Measurements from ENCODE around the gene U2AF2. TPM values are rescaled to one million over a fixed set of nuclear protein-coding genes. Genes with fewer than 3 reads are reported as not detected.

U2AF2 gene
- total and polyA plus RNA-seq, 4 donors, result 109 to 181 (median 132) TPM

DNA sequence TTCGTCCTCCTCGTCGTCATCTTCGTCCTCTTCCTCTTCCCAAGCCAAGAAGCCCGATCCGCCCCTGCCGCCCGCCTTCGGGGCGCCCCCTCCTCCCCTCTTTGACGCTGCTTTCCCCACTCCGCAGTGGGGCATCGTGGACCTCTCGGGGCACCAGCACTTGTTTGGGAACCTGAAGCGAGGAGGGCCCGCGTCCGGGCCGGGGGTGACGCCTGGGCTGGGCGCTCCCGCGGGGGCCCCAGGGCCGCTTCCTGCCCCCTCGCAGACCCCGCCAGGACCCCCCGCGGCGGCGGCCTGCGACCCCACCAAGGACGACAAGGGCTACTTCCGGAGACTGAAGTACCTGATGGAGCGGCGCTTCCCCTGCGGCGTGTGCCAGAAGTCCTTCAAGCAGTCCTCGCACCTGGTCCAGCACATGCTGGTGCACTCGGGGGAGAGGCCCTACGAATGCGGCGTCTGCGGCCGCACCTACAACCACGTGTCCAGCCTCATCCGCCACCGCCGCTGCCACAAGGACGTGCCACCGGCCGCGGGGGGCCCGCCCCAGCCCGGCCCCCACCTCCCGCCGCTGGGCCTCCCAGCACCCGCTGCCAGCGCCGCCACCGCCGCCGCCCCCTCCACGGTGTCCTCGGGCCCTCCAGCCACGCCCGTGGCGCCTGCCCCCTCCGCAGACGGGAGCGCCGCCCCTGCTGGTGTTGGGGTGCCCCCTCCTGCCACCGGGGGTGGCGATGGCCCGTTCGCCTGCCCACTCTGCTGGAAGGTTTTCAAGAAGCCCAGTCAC, 40.7 kb upstream of the U2AF2 start:
- ATAC-seq (ENCODE audit: insufficient read depth, low FRiP score) (no peak), DNase-seq (no peak)
- 96% methylated on average over 56 to 75 of the region's 75 CpGs for WGBS, 2 donors
- no peak overlapping the region for H3K27ac ChIP-seq (ENCODE audit: low read depth in 1 of 2, low read length in 1 of 2)
- no peaks in the 10 kb centered on the region for H3K9me3 ChIP-seq (ENCODE audit: control insufficient read depth in 4 of 4, insufficient read depth in 3 of 4, low read length in 3 of 4)
- no peak overlapping the region for H3K4me3 ChIP-seq
- TF ChIP-seq, protein P1, sequence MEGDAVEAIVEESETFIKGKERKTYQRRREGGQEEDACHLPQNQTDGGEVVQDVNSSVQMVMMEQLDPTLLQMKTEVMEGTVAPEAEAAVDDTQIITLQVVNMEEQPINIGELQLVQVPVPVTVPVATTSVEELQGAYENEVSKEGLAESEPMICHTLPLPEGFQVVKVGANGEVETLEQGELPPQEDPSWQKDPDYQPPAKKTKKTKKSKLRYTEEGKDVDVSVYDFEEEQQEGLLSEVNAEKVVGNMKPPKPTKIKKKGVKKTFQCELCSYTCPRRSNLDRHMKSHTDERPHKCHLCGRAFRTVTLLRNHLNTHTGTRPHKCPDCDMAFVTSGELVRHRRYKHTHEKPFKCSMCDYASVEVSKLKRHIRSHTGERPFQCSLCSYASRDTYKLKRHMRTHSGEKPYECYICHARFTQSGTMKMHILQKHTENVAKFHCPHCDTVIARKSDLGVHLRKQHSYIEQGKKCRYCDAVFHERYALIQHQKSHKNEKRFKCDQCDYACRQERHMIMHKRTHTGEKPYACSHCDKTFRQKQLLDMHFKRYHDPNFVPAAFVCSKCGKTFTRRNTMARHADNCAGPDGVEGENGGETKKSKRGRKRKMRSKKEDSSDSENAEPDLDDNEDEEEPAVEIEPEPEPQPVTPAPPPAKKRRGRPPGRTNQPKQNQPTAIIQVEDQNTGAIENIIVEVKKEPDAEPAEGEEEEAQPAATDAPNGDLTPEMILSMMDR (IDR thresholded peaks at IDR 0.05; ENCODE audit: control extremely low read depth, extremely low read depth), result no peak
- peaks cover 0 to 9% (median 6%) of the 10 kb centered on the region in 5 donors for H3K4me1 ChIP-seq (ENCODE audit: control insufficient read depth in 5 of 5, insufficient read depth in 5 of 5, low read length in 5 of 5)
- no peaks in the 10 kb centered on the region for H3K27me3 ChIP-seq (ENCODE audit: control insufficient read depth in 3 of 3, insufficient read depth in 3 of 3, low read length in 2 of 3)
- H3K9ac ChIP-seq (ENCODE audit: insufficient read depth in 1 of 2, low read length in 2 of 2), result no peak overlapping the region
- peaks cover 13 to 52% (median 21%) of the 10 kb centered on the region in 4 donors for H3K36me3 ChIP-seq (ENCODE audit: control insufficient read depth in 4 of 4, insufficient read depth in 4 of 4, low read length in 4 of 4)

DNA sequence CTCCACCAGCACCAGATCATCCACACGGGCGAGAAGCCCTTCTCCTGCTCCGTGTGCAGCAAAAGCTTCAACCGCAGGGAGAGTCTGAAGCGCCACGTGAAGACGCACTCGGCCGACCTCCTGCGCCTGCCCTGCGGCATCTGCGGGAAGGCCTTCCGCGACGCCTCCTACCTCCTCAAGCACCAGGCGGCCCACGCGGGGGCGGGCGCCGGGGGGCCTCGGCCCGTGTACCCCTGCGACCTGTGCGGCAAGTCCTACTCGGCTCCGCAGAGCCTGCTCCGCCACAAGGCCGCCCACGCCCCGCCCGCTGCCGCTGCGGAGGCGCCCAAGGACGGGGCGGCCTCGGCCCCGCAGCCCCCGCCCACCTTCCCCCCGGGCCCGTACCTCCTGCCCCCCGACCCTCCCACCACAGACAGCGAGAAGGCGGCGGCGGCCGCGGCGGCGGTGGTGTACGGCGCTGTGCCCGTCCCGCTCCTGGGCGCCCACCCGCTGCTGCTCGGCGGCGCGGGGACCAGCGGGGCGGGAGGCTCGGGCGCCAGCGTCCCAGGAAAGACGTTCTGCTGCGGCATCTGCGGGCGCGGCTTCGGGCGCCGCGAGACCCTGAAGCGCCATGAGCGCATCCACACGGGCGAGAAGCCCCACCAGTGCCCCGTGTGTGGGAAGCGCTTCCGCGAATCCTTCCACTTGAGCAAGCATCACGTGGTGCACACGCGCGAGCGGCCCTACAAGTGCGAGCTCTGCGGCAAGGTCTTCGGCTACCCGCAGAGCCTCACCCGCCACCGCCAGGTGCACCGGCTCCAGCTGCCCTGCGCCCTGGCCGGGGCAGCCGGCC, 39.9 kb upstream of the U2AF2 start:
- Histone ChIP-seq H3K36me3 (ENCODE audit: control insufficient read depth in 4 of 4, insufficient read depth in 4 of 4, low read length in 4 of 4) (peaks cover 11 to 45% (median 15%) of the 10 kb centered on the region in 4 donors), H3K27me3 (ENCODE audit: control insufficient read depth in 3 of 3, insufficient read depth in 3 of 3, low read length in 2 of 3) (no peaks in the 10 kb centered on the region), H3K9ac (ENCODE audit: insufficient read depth in 1 of 2, low read length in 2 of 2) (no peak overlapping the region), H3K4me3 (no peak overlapping the region), H3K4me1 (ENCODE audit: control insufficient read depth in 5 of 5, insufficient read depth in 5 of 5, low read length in 5 of 5) (peaks cover 4 to 13% (median 9%) of the 10 kb centered on the region in 5 donors), H3K27ac (ENCODE audit: low read depth in 1 of 2, low read length in 1 of 2) (no peak overlapping the region), H3K9me3 (ENCODE audit: control insufficient read depth in 4 of 4, insufficient read depth in 3 of 4, low read length in 3 of 4) (no peaks in the 10 kb centered on the region)
- ATAC-seq (ENCODE audit: insufficient read depth, low FRiP score) (no peak), DNase-seq (no peak)
- WGBS, 2 donors, result 98% methylated on average over 88 to 98 of the region's 98 CpGs
- TF ChIP-seq, protein P1 (IDR thresholded peaks at IDR 0.05; ENCODE audit: control extremely low read depth, extremely low read depth), result no peak

DNA sequence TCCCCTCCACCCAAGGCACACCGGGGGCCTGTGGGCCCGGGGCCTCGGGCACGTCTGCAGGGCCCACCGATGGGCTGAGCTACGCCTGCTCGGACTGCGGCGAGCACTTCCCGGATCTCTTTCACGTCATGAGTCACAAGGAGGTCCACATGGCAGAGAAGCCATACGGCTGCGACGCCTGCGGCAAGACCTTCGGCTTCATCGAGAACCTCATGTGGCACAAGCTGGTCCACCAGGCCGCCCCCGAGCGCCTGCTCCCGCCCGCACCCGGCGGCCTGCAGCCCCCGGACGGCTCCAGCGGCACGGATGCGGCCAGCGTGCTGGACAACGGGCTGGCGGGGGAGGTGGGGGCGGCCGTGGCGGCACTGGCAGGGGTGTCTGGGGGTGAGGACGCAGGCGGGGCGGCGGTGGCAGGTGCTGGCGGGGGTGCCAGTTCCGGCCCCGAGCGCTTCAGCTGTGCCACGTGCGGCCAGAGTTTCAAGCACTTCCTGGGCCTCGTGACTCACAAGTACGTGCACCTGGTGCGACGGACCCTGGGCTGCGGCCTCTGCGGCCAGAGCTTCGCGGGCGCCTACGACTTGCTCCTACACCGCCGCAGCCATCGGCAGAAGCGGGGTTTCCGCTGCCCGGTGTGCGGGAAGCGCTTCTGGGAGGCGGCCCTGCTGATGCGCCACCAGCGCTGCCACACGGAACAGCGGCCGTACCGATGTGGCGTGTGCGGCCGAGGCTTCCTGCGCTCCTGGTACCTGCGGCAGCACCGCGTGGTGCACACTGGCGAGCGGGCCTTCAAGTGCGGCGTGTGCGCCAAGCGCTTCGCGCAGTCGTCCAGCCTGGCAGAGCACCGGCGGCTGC, 39.1 kb upstream of the U2AF2 start:
- H3K27me3 ChIP-seq (ENCODE audit: control insufficient read depth in 3 of 3, insufficient read depth in 3 of 3, low read length in 2 of 3), result no peaks in the 10 kb centered on the region
- ATAC-seq (ENCODE audit: insufficient read depth, low FRiP score) (no peak), DNase-seq (no peak)
- no peak overlapping the region for H3K9ac ChIP-seq (ENCODE audit: insufficient read depth in 1 of 2, low read length in 2 of 2)
- H3K4me1 ChIP-seq (ENCODE audit: control insufficient read depth in 5 of 5, insufficient read depth in 5 of 5, low read length in 5 of 5), result peaks cover 4 to 15% (median 13%) of the 10 kb centered on the region in 5 donors
- H3K27ac ChIP-seq (ENCODE audit: low read depth in 1 of 2, low read length in 1 of 2), result no peak overlapping the region
- TF ChIP-seq, protein P1 (IDR thresholded peaks at IDR 0.05; ENCODE audit: control extremely low read depth, extremely low read depth), result no peak
- peaks cover 9 to 42% (median 14%) of the 10 kb centered on the region in 4 donors for H3K36me3 ChIP-seq (ENCODE audit: control insufficient read depth in 4 of 4, insufficient read depth in 4 of 4, low read length in 4 of 4)
- H3K4me3 ChIP-seq, result no peak overlapping the region
- H3K9me3 ChIP-seq (ENCODE audit: control insufficient read depth in 4 of 4, insufficient read depth in 3 of 4, low read length in 3 of 4), result no peaks in the 10 kb centered on the region
- 97 to 98% methylated on average over 84 to 88 of the region's 88 CpGs for WGBS, 2 donors
